Lung (tissue), 12 donors: ENCODE data around the gene SMIM36. TPM values are rescaled to one million over a fixed set of nuclear protein-coding genes. Genes with fewer than 3 reads are reported as not detected.

Experiments
- ATAC-seq: fragments of 200-7000 bp; cut with Tn5 transposase; one replicate; pipeline ENCODE4 v1.9.1; 2020; ENCODE audit warnings: moderate number of reproducible peaks; ENCODE audit not compliant: insufficient read depth, low FRiP score
- DNase-seq, 3 donors: peaks; one replicate each; pipeline ENCODE4 v3.0.0-alpha.2; 2013 to 2017
- H3K27ac ChIP-seq, 2 donors: one replicate each; pipeline ENCODE4 v1.5.1; 2013; ENCODE audit warnings: mild to moderate bottlenecking in 2 of 2, moderate library complexity in 2 of 2, control low read depth in 1 of 2, inconsistent platforms in 1 of 2, low read depth in 1 of 2, low read length in 1 of 2
- H3K27me3 ChIP-seq, 3 donors: one replicate each; pipeline ENCODE4 v1.5.1; 2013; ENCODE audit warnings: low read length in 2 of 3; ENCODE audit not compliant: control insufficient read depth in 3 of 3, insufficient read depth in 3 of 3
- H3K36me3 ChIP-seq, 4 donors: one replicate each; pipeline ENCODE4 v1.5.1; 2013; ENCODE audit warnings: low read length in 4 of 4, mild to moderate bottlenecking in 1 of 4, moderate library complexity in 1 of 4; ENCODE audit not compliant: control insufficient read depth in 4 of 4, insufficient read depth in 4 of 4
- H3K4me1 ChIP-seq, 5 donors: one replicate each; pipeline ENCODE4 v1.5.1; 2013; ENCODE audit warnings: low read length in 5 of 5, mild to moderate bottlenecking in 2 of 5, moderate library complexity in 1 of 5; ENCODE audit not compliant: control insufficient read depth in 5 of 5, insufficient read depth in 5 of 5
- H3K4me3 ChIP-seq: one replicate; pipeline ENCODE4 v1.5.1; 2013; ENCODE audit warnings: mild to moderate bottlenecking, control low read depth, moderate library complexity
- H3K9ac ChIP-seq, 2 donors: one replicate each; pipeline ENCODE4 v1.5.1; 2013; ENCODE audit warnings: low read length in 2 of 2, control low read depth in 1 of 2; ENCODE audit not compliant: insufficient read depth in 1 of 2
- H3K9me3 ChIP-seq, 4 donors: one replicate each; pipeline ENCODE4 v1.5.1; 2013; ENCODE audit warnings: low read length in 3 of 4, mild to moderate bottlenecking in 1 of 4, moderate library complexity in 1 of 4; ENCODE audit not compliant: control insufficient read depth in 4 of 4, insufficient read depth in 3 of 4
- WGBS, 2 donors: extraction: QIAGEN DNeasy Blood & Tissue Kit; methylation state at CpG; one replicate each; pipeline ENCODE4 v1.1.7; 2013; 5-methylcytosine and 5-hydroxymethylcytosine counted together
- polyA plus RNA-seq, 2 donors: library from polyadenylated mRNA; stranded (reverse); fragments of 200-250 nt; gene quantifications; one replicate each; pipeline ENCODE4 v1.2.1, GENCODE V29; 2013
- total RNA-seq, 2 donors: library from RNA; depleted of rRNA in 1 of 2; stranded (reverse); fragments of >200 nt in 1 of 2; gene quantifications; one replicate each; pipeline ENCODE4 v1.2.1, GENCODE V29; 2014 to 2021
- TF ChIP-seq, protein P1 (sequence below): IDR thresholded peaks from 2 replicates; pipeline ENCODE4 v1.5.1; 2012; ENCODE audit warnings: mild to moderate bottlenecking; ENCODE audit errors: control extremely low read depth, extremely low read depth
- donor health status: control.
- donor health status: control.
- donor health status: Bipolar disorder and iron deficiency.
- donor health status: healthy.
- donor health status: DM: yes; HTN: yes; CAD: no.

Gene SMIM36
- total and polyA plus RNA-seq, 4 donors = not detected

DNA sequence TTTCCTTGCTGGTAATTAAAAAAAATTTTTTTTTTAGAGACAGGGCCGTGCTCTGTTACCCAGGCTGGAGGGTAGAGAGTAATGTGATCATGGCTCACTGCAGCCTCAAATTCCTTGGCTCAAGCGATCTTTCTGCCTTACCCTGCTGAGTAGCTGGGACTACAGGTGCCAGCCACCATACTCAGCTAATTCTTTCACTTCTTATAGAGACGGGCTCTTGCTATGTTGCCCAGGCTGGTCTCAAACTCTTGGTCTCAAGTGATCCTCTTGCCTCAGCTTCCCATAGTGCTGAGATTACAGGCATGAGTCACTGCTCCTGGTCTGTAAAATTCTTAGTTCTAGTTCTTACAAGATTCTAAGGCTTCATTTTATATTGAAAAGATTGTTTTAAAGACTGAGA, 11.1 kb downstream of the SMIM36 start:
- Histone ChIP-seq H3K9me3 (no peaks in the 10 kb centered on the region), H3K9ac (no peak overlapping the region), H3K27me3 (no peaks in the 10 kb centered on the region), H3K36me3 (no peaks in the 10 kb centered on the region), H3K4me1 (peaks cover 0 to 12% (median 0%) of the 10 kb centered on the region in 5 donors), H3K27ac (no peak overlapping the region), H3K4me3 (no peak overlapping the region)
- TF ChIP-seq, protein P1, sequence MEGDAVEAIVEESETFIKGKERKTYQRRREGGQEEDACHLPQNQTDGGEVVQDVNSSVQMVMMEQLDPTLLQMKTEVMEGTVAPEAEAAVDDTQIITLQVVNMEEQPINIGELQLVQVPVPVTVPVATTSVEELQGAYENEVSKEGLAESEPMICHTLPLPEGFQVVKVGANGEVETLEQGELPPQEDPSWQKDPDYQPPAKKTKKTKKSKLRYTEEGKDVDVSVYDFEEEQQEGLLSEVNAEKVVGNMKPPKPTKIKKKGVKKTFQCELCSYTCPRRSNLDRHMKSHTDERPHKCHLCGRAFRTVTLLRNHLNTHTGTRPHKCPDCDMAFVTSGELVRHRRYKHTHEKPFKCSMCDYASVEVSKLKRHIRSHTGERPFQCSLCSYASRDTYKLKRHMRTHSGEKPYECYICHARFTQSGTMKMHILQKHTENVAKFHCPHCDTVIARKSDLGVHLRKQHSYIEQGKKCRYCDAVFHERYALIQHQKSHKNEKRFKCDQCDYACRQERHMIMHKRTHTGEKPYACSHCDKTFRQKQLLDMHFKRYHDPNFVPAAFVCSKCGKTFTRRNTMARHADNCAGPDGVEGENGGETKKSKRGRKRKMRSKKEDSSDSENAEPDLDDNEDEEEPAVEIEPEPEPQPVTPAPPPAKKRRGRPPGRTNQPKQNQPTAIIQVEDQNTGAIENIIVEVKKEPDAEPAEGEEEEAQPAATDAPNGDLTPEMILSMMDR = no peak
- ATAC-seq (no peak), DNase-seq (no peak)
- WGBS, 2 donors = 90 to 94% methylated on average over 3 of the region's 3 CpGs

DNA sequence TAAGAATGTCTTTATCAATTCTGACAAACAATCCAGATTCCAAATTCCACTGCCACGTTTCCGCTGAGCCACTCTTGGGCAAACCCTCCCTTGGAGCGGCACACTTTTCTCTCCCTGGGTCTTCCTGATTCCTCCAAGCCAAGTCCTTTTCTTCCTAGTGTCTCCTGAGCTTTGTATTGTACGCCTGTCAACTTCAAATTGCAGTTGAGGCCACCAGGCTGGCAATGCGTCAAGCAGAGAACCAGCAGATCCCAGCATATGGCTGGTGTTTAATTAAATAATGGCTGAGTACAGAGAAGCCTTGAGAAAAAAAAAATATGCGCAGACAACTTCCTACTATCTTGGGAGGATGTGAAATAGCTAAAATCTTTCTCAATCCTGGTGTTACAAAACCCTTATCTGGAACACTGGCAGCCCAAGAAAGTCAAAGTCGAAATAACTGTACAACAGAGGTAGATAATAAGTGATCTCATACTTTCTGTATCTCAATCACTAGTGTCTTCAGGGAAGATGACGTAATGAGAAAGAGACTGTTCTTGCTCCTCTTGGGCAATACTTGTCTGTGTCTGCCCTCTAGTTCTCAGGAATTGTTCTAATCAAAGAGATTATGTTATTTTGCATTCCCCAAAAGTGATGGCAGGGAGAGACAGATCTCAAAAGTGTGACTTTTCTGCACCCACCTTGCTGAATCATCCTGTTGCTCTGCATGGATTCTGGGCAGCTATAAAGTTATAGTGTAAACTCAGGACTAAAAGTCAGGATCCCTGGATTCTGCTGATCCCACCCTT, 15.0 kb downstream of the SMIM36 start:
- Histone ChIP-seq H3K4me3 (no peak overlapping the region), H3K27me3 (no peaks in the 10 kb centered on the region), H3K36me3 (no peaks in the 10 kb centered on the region), H3K4me1 (peaks cover 0 to 12% (median 0%) of the 10 kb centered on the region in 5 donors), H3K27ac (peak overlapping the region in 1 of 2 donors; percentile 40), H3K9me3 (no peaks in the 10 kb centered on the region), H3K9ac (peak overlapping the region in 1 of 2 donors; percentile 24)
- DNase-seq = peak; percentile 35 to 73 (median 73)
- TF ChIP-seq, protein P1 = no peak
- WGBS, 2 donors = 28 to 48% methylated on average over 8 of the region's 8 CpGs
- peak; percentile 49 for ATAC-seq

DNA sequence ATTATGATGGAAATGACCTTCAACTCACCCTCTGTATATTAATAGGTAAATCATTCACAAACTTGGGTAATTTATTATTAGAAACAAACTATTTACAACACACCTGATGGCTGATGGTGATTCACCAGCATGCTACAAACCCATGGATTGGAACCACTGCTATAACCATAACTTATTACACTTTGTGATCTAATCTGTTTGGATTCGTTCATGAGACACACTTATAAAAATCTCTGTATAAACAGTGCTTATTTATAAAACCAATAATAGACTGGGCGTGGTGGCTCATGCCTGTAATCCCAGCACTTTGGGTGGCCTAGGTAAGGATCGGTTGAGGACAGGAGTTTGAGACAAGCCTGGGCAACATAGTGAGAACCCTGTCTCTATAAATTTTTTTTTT, 16.0 kb downstream of the SMIM36 start:
- Histone ChIP-seq H3K9ac (no peak overlapping the region), H3K27ac (no peak overlapping the region)

More for the DNA sequence above, 16.0 kb downstream of the SMIM36 start:
- H3K27me3 ChIP-seq = no peaks in the 10 kb centered on the region
- no peak overlapping the region for H3K4me3 ChIP-seq
- TF ChIP-seq, protein P1 = no peak
- no peaks in the 10 kb centered on the region for H3K36me3 ChIP-seq
- ATAC-seq = no peak
- H3K9me3 ChIP-seq = no peaks in the 10 kb centered on the region
- 62 to 77% methylated on average over 3 of the region's 3 CpGs for WGBS, 2 donors
- peaks cover 0 to 12% (median 0%) of the 10 kb centered on the region in 5 donors for H3K4me1 ChIP-seq
- no peak for DNase-seq
